ENCODE results near the gene TMEM51. TPM values are rescaled to one million over a fixed set of nuclear protein-coding genes. Genes with fewer than 3 reads are reported as not detected.

The TMEM51 gene
- total RNA-seq, 1 donor from 2014 or later = 4.7 TPM

Other genes with a start within 250 kb of the TMEM51 start
- gene FHAD1, start 93.5 kb downstream of the TMEM51 start, total RNA-seq = not detected